Stimulated activated CD4-positive, alpha-beta T cell treated with anti-CD3 and anti-CD28 coated beads, Interleukin-12 subunit alpha, Interleukin-12 subunit beta, amount 100 ng/mL, for 4 hours (primary cell): ENCODE results near the gene MRFAP1L1.

Experiments
- DNase-seq: peaks from one replicate; pipeline ENCODE4 v3.0.0-alpha.2; 2020

The MRFAP1L1 gene

GRCh38 chr4:6715704-6716017, 6.0 kb upstream of the MRFAP1L1 start:
- no peak for DNase-seq

GRCh38 chr4:6714954-6715353, 5.3 kb upstream of the MRFAP1L1 start:
- no peak for DNase-seq

GRCh38 chr4:6710996-6711395, 1.3 kb upstream of the MRFAP1L1 start:
- no peak for DNase-seq

GRCh38 chr4:6710282-6710681, 617 bp upstream of the MRFAP1L1 start:
- no peak for DNase-seq

GRCh38 chr4:6706173-6706572, 3.5 kb downstream of the MRFAP1L1 start:
- DNase-seq: no peak

- no peak for DNase-seq
These were observed 4.0 kb downstream of the MRFAP1L1 start for GRCh38 chr4:6705646-6706045.

- DNase-seq: no peak
These were observed 5.9 kb downstream of the MRFAP1L1 start for GRCh38 chr4:6703786-6704185.

- no peak for DNase-seq
These were observed 6.9 kb downstream of the MRFAP1L1 start for GRCh38 chr4:6702761-6703160.

GRCh38 chr4:6701371-6701770, 8.3 kb downstream of the MRFAP1L1 start:
- no peak for DNase-seq

- no peak for DNase-seq
These were observed 9.8 kb downstream of the MRFAP1L1 start for GRCh38 chr4:6699903-6700302.

- DNase-seq: no peak
These were observed 10.3 kb downstream of the MRFAP1L1 start for GRCh38 chr4:6699388-6699787.

- no peak for DNase-seq
These were observed 12.5 kb downstream of the MRFAP1L1 start for GRCh38 chr4:6697131-6697530.

GRCh38 chr4:6696611-6697010, 13.1 kb downstream of the MRFAP1L1 start:
- DNase-seq: no peak

GRCh38 chr4:6695660-6696610, 13.7 kb downstream of the MRFAP1L1 start:
- no peak for DNase-seq

GRCh38 chr4:6694177-6694901, 15.3 kb downstream of the MRFAP1L1 start:
- DNase-seq: no peak

GRCh38 chr4:6693231-6694176, 16.2 kb downstream of the MRFAP1L1 start, which contains the start of gene S100P:
Gene S100P, plus strand, starts transcription at chr4:6693878. Its CDS starts 55 bp downstream, at chr4:6693933.
- DNase-seq: no peak

GRCh38 chr4:6692806-6693205, 16.9 kb downstream of the MRFAP1L1 start:
- no peak for DNase-seq

GRCh38 chr4:6692379-6692778, 17.3 kb downstream of the MRFAP1L1 start:
- no peak for DNase-seq

- no peak for DNase-seq
These were observed 20.1 kb downstream of the MRFAP1L1 start for GRCh38 chr4:6689506-6689960.

- peak; percentile 60 for DNase-seq
These were observed 20.7 kb downstream of the MRFAP1L1 start for GRCh38 chr4:6688879-6689505.

GRCh38 chr4:6687947-6688878, 21.5 kb downstream of the MRFAP1L1 start:
- DNase-seq: no peak
